ENCODE measurements around the gene POLR3B. TPM values are rescaled to one million over a fixed set of nuclear protein-coding genes. Genes with fewer than 3 reads are reported as not detected.

The POLR3B gene
- total RNA-seq, 2 experiments from 2014 or later: 2.5 to 2.6 TPM

DNA sequence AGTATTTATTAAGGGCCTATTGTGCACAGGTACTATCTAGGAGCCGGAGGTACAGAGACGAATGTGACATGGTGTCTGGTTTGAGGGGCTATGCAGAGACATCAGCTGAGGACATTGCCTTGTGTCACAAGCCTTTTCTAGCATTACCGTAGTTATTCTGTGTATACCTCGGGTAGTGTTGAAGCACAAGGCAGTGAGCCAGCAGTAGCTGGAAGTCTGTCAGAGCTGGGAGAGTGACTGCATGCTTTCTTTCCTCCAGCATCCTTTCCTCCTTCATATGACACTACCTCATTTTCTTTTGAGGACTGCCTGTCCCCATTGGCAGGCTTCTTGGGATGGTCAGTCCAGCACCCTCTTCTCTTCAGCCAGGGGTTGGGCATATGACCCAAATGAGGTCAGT is 77.0 kb downstream of the POLR3B start:
- Mint-ChIP-seq H3K27me3 (no peaks in the 10 kb centered on the region), H3K27ac (no peak overlapping the region), H3K4me1 (ENCODE audit: low read depth) (no peaks in the 10 kb centered on the region), H3K9me3 (no peaks in the 10 kb centered on the region), H3K4me3 (no peak overlapping the region), H3K36me3 (ENCODE audit: low read depth) (peaks cover 77% of the 10 kb centered on the region)
- DNase-seq (no peak), ATAC-seq (ENCODE audit: poor library complexity) (no peak)
- Histone ChIP-seq H3K27ac (ENCODE audit: low read depth in 1 of 2, low read length in 2 of 2) (no peak overlapping the region), H3K36me3 (ENCODE audit: insufficient read depth, low read length) (peaks cover 51% of the 10 kb centered on the region), H3K4me1 (ENCODE audit: insufficient read depth, low read length) (no peaks in the 10 kb centered on the region), H3K27me3 (ENCODE audit: control insufficient read depth in 1 of 2, insufficient read depth in 2 of 2, low read length in 2 of 2) (no peaks in the 10 kb centered on the region), H3K9me3 (ENCODE audit: control insufficient read depth in 1 of 2, insufficient read depth in 1 of 2, low read length in 2 of 2) (no peaks in the 10 kb centered on the region), H3K4me3 (ENCODE audit: low read length) (no peak overlapping the region)
- CTCF ChIA-PET: no interaction called here
- intact Hi-C loops (cut with DNase I, micrococcal nuclease): no loop called here
- POLR2A ChIA-PET: no interaction called here
- TF ChIP-seq, protein P1, sequence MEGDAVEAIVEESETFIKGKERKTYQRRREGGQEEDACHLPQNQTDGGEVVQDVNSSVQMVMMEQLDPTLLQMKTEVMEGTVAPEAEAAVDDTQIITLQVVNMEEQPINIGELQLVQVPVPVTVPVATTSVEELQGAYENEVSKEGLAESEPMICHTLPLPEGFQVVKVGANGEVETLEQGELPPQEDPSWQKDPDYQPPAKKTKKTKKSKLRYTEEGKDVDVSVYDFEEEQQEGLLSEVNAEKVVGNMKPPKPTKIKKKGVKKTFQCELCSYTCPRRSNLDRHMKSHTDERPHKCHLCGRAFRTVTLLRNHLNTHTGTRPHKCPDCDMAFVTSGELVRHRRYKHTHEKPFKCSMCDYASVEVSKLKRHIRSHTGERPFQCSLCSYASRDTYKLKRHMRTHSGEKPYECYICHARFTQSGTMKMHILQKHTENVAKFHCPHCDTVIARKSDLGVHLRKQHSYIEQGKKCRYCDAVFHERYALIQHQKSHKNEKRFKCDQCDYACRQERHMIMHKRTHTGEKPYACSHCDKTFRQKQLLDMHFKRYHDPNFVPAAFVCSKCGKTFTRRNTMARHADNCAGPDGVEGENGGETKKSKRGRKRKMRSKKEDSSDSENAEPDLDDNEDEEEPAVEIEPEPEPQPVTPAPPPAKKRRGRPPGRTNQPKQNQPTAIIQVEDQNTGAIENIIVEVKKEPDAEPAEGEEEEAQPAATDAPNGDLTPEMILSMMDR (IDR thresholded peaks at IDR 0.05): no peak

DNA sequence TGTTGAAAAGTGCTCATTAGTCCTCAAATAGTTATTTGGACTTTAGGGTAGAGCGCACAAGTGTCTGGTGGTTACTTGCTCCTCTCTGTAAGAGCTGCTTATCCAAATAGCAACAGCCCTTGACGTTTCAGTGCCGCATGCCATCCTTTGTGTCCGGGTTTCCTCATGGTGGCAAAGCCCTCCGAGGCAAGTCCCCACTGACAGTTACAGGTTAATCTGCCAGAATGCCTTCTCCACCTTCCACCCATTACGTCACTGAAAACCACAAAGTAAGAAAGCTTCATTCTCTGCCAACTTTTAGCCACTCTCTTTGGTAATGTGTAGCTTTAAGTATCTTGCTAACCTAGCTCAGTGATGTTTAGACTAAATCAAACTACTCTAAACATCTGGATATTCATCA is 78.6 kb downstream of the POLR3B start:
- H3K4me3 ChIP-seq (ENCODE audit: low read length): no peak overlapping the region
- ATAC-seq (ENCODE audit: poor library complexity) (no peak), DNase-seq (no peak)
- Mint-ChIP-seq H3K36me3 (ENCODE audit: low read depth) (peaks cover 78% of the 10 kb centered on the region), H3K9me3 (no peaks in the 10 kb centered on the region), H3K27ac (no peak overlapping the region), H3K4me3 (no peak overlapping the region), H3K27me3 (no peaks in the 10 kb centered on the region), H3K4me1 (ENCODE audit: low read depth) (no peaks in the 10 kb centered on the region)
- H3K9me3 ChIP-seq (ENCODE audit: control insufficient read depth in 1 of 2, insufficient read depth in 1 of 2, low read length in 2 of 2): no peaks in the 10 kb centered on the region
- intact Hi-C loops (cut with DNase I, micrococcal nuclease): no loop called here
- TF ChIP-seq, protein P1 (IDR thresholded peaks at IDR 0.05): no peak
- peaks cover 48% of the 10 kb centered on the region for H3K36me3 ChIP-seq (ENCODE audit: insufficient read depth, low read length)
- POLR2A ChIA-PET: no interaction called here
- H3K27ac ChIP-seq (ENCODE audit: low read depth in 1 of 2, low read length in 2 of 2): no peak overlapping the region
- H3K27me3 ChIP-seq (ENCODE audit: control insufficient read depth in 1 of 2, insufficient read depth in 2 of 2, low read length in 2 of 2): no peaks in the 10 kb centered on the region
- CTCF ChIA-PET: no interaction called here
- H3K4me1 ChIP-seq (ENCODE audit: insufficient read depth, low read length): no peaks in the 10 kb centered on the region

DNA sequence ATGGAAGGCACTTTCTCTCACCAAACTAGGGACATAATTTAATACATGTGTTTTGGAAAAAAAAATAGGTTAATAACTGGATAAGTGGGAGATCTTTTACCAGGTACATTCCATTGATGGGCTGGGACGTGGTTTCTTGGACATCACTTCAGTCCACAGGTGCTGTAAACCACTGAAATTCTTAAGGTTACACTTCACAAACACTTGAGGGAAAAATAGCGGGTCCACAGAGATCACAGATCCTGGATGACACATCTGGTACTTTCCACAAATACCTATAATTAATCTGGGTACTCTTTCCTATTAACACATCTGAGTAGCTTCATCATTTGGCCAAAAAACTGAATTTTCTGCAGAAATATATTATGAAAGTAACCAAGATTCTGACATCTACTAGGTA is 85.0 kb downstream of the POLR3B start:
- Mint-ChIP-seq H3K27me3 (no peaks in the 10 kb centered on the region), H3K9me3 (no peaks in the 10 kb centered on the region), H3K4me3 (no peak overlapping the region), H3K4me1 (ENCODE audit: low read depth) (no peaks in the 10 kb centered on the region), H3K36me3 (ENCODE audit: low read depth) (peaks cover 56% of the 10 kb centered on the region), H3K27ac (no peak overlapping the region)
- POLR2A ChIA-PET: no interaction called here
- Histone ChIP-seq H3K4me3 (ENCODE audit: low read length) (no peak overlapping the region), H3K9me3 (ENCODE audit: control insufficient read depth in 1 of 2, insufficient read depth in 1 of 2, low read length in 2 of 2) (no peaks in the 10 kb centered on the region), H3K27me3 (ENCODE audit: control insufficient read depth in 1 of 2, insufficient read depth in 2 of 2, low read length in 2 of 2) (no peaks in the 10 kb centered on the region), H3K4me1 (ENCODE audit: insufficient read depth, low read length) (no peaks in the 10 kb centered on the region), H3K36me3 (ENCODE audit: insufficient read depth, low read length) (peaks cover 36% of the 10 kb centered on the region), H3K27ac (ENCODE audit: low read depth in 1 of 2, low read length in 2 of 2) (no peak overlapping the region)
- ATAC-seq (ENCODE audit: poor library complexity) (no peak), DNase-seq (no peak)
- CTCF ChIA-PET: no interaction called here
- intact Hi-C loops (cut with DNase I, micrococcal nuclease): no loop called here
- TF ChIP-seq, protein P1 (IDR thresholded peaks at IDR 0.05): no peak
